Transverse colon (tissue), 4 donors: Measurements from ENCODE around the gene NTF3. TPM values are rescaled to one million over a fixed set of nuclear protein-coding genes. Genes with fewer than 3 reads are reported as not detected.

Experiments used
- DNase-seq: peaks from one replicate; pipeline ENCODE4 v3.0.0-alpha.2; 2019
- H3K27ac ChIP-seq, 4 donors: fragments of 200-600 bp; sonication (generic); 2 replicates each; pipeline ENCODE4 v1.5.1; 2016 to 2018; ENCODE audit warnings: inconsistent platforms in 4 of 4
- H3K27me3 ChIP-seq: fragments of 200-600 bp; sonication (generic); 2 replicates; pipeline ENCODE4 v1.5.1; 2017; ENCODE audit warnings: inconsistent platforms
- H3K36me3 ChIP-seq, 4 donors: fragments of 200-600 bp; sonication (generic); 2 replicates each; pipeline ENCODE4 v1.5.1; 2017 to 2019; ENCODE audit warnings: inconsistent platforms in 4 of 4
- H3K4me1 ChIP-seq, 4 donors: fragments of 200-600 bp; sonication (generic); 2 replicates each; pipeline ENCODE4 v1.5.1; 2017 to 2020; ENCODE audit warnings: inconsistent platforms in 4 of 4
- H3K4me3 ChIP-seq, 4 donors: fragments of 200-600 bp; sonication (generic); 1 replicate in 1 of 4; 2 replicates in 3 of 4; pipeline versions ENCODE4 v1.5.1 to v1.6.1; 2017 to 2019; ENCODE audit warnings: inconsistent platforms in 4 of 4
- H3K9me3 ChIP-seq, 2 donors: fragments of 200-600 bp; sonication (generic); 2 replicates each; pipeline ENCODE4 v1.5.1; 2017 to 2019; ENCODE audit warnings: inconsistent platforms in 2 of 2
- EP300 ChIP-seq: sonication (generic); formaldehyde crosslinking; IDR thresholded peaks from one replicate; pipeline ENCODE4 v1.6.1; 2017; ENCODE audit warnings: antibody characterized with exemption, low read depth
- POLR2A ChIP-seq: fragments of 450-650 bp; IDR thresholded peaks from one replicate; pipeline ENCODE4 v1.6.1; 2016; ENCODE audit warnings: antibody characterized with exemption, mild to moderate bottlenecking, moderate library complexity
- POLR2AphosphoS5 ChIP-seq, 3 donors: sonication (generic); formaldehyde crosslinking; IDR thresholded peaks; one replicate each; pipeline ENCODE4 v1.6.1; 2016; ENCODE audit warnings: antibody characterized with exemption in 3 of 3
- WGBS, 2 donors: methylation state at CpG; one replicate each; pipeline ENCODE4 v1.1.5; 2018; ENCODE audit warnings: low coverage in 1 of 2; 5-methylcytosine and 5-hydroxymethylcytosine counted together
- in situ Hi-C, 4 donors: fragments of 200-750 bp; cut with MboI; loops; one replicate each; pipeline versions ENCODE4 v1.15.0 to v1.15.1; 2017; ENCODE audit warnings: low sequenced_read_pairs in 3 of 4, low pct_ligation_motif_present in 1 of 4, low pct_unique_long_range_greater_than_20kb in 1 of 4
- intact Hi-C: fragments of 100-400 bp; cut with DNase I; formaldehyde crosslinking; loops from one replicate; pipeline ENCODE4 v1.15.1; 2023; ENCODE audit warnings: low total_unique reads
- total RNA-seq, 4 donors: library from RNA; depleted of rRNA; stranded (reverse); fragments of >200 nt; gene quantifications; one replicate each; pipeline ENCODE4 v1.1.0, GENCODE V29; 2016
- TF ChIP-seq, protein P1 (sequence below), 5 experiments: fragments of 200-600 bp in 3 of 5; fragments of 450-650 bp in 2 of 5; sonication (generic) in 3 of 5; IDR thresholded peaks; 1 replicate in 2 of 5; 2 replicates in 3 of 5; pipeline ENCODE4 v1.5.1; 2016 to 2017; ENCODE audit warnings: antibody characterized with exemption in 5 of 5, inconsistent platforms in 3 of 5, mild to moderate bottlenecking in 2 of 5, moderate library complexity in 1 of 5

Gene NTF3
- total RNA-seq, 4 donors from 2014 or later, result 0.68 TPM; not detected in 3

DNA sequence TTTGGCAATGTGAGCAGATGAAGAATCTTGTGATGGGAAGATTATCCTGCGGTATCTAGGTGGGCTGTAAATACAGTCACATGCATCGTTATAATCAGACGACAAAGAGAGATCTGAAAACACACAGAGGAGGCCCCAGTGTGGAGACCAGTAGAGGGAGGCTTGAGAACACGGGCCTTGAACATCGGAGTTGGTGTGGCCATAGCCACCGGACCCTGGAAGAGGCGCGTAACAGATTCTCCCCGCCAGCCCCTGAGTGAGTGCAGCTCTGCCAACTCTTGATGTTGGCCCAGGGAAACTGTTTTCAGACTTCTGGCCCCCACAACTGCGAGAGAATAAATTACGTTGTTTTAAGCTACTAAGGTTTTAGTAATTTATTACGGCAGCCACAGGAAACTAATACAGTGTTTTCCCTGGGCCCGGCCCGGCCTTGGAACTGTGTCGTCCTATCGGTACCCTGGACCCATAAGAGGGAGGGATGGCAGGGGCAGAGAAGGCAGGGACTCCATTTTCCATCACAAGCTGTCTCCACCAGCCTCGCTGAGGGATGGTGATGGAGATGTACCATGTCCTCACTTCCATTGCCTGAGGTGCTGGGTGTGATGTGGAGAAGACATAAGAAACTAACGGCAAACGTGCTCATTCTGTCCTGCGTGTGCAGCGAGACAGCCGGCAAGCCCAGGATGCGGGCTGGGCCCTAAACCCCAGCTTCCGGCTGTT, 91.6 kb downstream of the NTF3 start:
- no peak for DNase-seq
- WGBS, 2 donors, result 77 to 90% methylated on average over 6 to 24 of the region's 24 CpGs
- Histone ChIP-seq H3K27ac (no peak overlapping the region), H3K4me3 (no peak overlapping the region), H3K4me1 (peaks cover 0 to 4% (median 0%) of the 10 kb centered on the region in 4 donors), H3K9me3 (no peaks in the 10 kb centered on the region), H3K36me3 (no peaks in the 10 kb centered on the region), H3K27me3 (no peaks in the 10 kb centered on the region)
- intact Hi-C loops (no loop called here), in situ Hi-C loops (no loop called here)
- TF ChIP-seq POLR2A, result no peak
- TF ChIP-seq EP300, result no peak

GRCh38 chr12:5524116-5524768, 92.3 kb downstream of the NTF3 start:
- Histone ChIP-seq H3K27me3 (no peaks in the 10 kb centered on the region), H3K36me3 (no peaks in the 10 kb centered on the region), H3K4me1 (peaks cover 0 to 4% (median 2%) of the 10 kb centered on the region in 4 donors), H3K4me3 (no peak overlapping the region), H3K9me3 (no peaks in the 10 kb centered on the region), H3K27ac (no peak overlapping the region)
- in situ Hi-C loops, result no loop called here
- WGBS, 2 donors, result 87 to 90% methylated on average over 4 to 12 of the region's 12 CpGs
- no peak for DNase-seq
- intact Hi-C loops, result no loop called here
- TF ChIP-seq POLR2AphosphoS5 (IDR thresholded peaks at IDR 0.05) (no peak), EP300 (no peak), POLR2A (no peak)
- TF ChIP-seq, protein P1, sequence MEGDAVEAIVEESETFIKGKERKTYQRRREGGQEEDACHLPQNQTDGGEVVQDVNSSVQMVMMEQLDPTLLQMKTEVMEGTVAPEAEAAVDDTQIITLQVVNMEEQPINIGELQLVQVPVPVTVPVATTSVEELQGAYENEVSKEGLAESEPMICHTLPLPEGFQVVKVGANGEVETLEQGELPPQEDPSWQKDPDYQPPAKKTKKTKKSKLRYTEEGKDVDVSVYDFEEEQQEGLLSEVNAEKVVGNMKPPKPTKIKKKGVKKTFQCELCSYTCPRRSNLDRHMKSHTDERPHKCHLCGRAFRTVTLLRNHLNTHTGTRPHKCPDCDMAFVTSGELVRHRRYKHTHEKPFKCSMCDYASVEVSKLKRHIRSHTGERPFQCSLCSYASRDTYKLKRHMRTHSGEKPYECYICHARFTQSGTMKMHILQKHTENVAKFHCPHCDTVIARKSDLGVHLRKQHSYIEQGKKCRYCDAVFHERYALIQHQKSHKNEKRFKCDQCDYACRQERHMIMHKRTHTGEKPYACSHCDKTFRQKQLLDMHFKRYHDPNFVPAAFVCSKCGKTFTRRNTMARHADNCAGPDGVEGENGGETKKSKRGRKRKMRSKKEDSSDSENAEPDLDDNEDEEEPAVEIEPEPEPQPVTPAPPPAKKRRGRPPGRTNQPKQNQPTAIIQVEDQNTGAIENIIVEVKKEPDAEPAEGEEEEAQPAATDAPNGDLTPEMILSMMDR (IDR thresholded peaks at IDR 0.05), result no peak

DNA sequence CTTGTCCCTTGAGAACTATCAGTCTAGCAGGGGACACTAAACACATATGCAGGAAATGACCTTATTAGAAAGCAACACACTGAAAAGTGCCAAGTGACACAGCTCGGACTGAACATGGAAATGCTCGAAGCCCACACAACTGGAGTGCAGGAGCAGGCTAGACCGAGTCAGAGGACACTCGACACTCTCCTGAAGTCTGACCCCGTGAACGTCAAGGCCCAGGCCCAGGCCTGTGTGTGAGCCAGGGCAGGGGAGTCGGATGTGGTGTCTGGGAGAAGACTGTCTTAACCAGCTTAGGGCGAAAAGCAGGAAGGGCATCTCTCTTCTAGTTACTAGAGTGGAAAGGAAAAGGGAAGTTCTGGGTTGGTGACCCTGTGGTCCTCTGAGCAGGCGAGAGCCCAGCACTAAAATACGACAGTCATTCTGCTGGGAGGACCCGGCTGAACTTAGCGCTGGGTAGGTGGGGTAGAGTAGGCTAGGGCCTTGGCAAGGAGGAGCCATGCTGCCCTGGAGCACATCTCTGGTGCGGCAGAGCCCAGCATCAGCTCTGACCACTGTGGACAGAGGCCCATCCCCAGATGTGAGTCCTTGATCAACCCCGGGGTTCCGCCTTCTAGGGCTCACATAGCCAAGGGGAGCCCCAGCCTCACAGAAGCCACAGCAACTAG, 93.0 kb downstream of the NTF3 start:
- DNase-seq, result no peak
- no peaks in the 10 kb centered on the region for H3K9me3 ChIP-seq
- H3K27ac ChIP-seq, result no peak overlapping the region
- no peak overlapping the region for H3K4me3 ChIP-seq
- H3K27me3 ChIP-seq, result no peaks in the 10 kb centered on the region
- in situ Hi-C loops (no loop called here), intact Hi-C loops (no loop called here)
- WGBS, 2 donors, result 80 to 93% methylated on average over 2 to 15 of the region's 15 CpGs
- TF ChIP-seq, protein P1 (IDR thresholded peaks at IDR 0.05), result no peak
- TF ChIP-seq POLR2AphosphoS5 (IDR thresholded peaks at IDR 0.05), result no peak
- TF ChIP-seq POLR2A, result no peak
- TF ChIP-seq EP300, result no peak
- no peaks in the 10 kb centered on the region for H3K36me3 ChIP-seq
- peaks cover 0 to 4% (median 2%) of the 10 kb centered on the region in 4 donors for H3K4me1 ChIP-seq

DNA sequence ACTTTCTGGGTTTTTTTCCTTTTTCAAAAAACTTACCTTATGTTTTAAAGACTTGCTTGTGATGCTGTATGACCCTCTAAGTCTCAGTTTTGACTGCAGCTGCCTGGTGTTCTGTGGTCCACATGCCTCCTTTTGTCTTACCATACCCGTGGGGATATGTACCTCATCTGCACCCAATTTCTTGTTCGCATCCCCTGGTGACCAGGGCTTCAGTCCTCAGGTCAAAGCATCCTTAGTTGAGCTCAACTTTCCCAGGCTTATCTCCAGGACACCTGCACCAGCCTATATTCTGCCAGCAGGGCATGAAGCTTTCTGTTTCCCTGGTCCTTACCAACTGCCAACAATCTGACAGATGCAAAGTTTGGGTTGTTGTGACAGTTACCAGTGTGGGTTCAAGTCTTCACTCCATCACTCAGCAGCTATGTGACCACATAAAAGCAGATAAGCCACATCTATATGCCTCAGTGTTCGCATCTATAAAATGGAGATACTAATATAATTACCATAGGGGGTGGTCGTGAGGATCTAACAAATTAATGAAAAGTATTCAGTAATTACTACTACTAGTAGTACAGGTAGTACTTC, 94.0 kb downstream of the NTF3 start:
- in situ Hi-C loops (no loop called here), intact Hi-C loops (no loop called here)
- H3K4me1 ChIP-seq, result peaks cover 0 to 4% (median 2%) of the 10 kb centered on the region in 4 donors
- no peak for DNase-seq
- 85 to 88% methylated on average over 4 of the region's 4 CpGs for WGBS, 2 donors
- H3K27me3 ChIP-seq, result no peaks in the 10 kb centered on the region
- H3K9me3 ChIP-seq, result no peaks in the 10 kb centered on the region
- no peak overlapping the region for H3K27ac ChIP-seq
- H3K36me3 ChIP-seq, result no peaks in the 10 kb centered on the region
- no peak for TF ChIP-seq POLR2A
- no peak for TF ChIP-seq EP300
- no peak for TF ChIP-seq POLR2AphosphoS5 (IDR thresholded peaks at IDR 0.05)
- TF ChIP-seq, protein P1 (IDR thresholded peaks at IDR 0.05), result no peak
- H3K4me3 ChIP-seq, result no peak overlapping the region
